GM23248 (cell line): Measurements from ENCODE around the gene SEM1. TPM values are rescaled to one million over a fixed set of nuclear protein-coding genes. Genes with fewer than 3 reads are reported as not detected.

Experiments
- DNase-seq: peaks from one replicate; pipeline ENCODE4 v3.0.0-alpha.2; 2015
- H2AFZ ChIP-seq: fragments of 200-600 bp; sonication (generic); 2 replicates; pipeline ENCODE4 v1.6.1; 2016; ENCODE audit warnings: antibody characterized with exemption
- H3F3A ChIP-seq: fragments of 200-600 bp; sonication (generic); 2 replicates; pipeline ENCODE4 v1.6.1; 2016; ENCODE audit warnings: mild to moderate bottlenecking, antibody characterized with exemption, mixed run types; ENCODE audit not compliant: insufficient read depth
- H3K27ac ChIP-seq: fragments of 200-600 bp; sonication (generic); 2 replicates; pipeline ENCODE4 v1.5.1; 2016; ENCODE audit warnings: mild to moderate bottlenecking
- H3K27me3 ChIP-seq: fragments of 200-600 bp; sonication (generic); replicated peaks from 2 replicates; pipeline ENCODE4 v1.6.1; 2016; ENCODE audit warnings: mild to moderate bottlenecking; ENCODE audit not compliant: insufficient read depth
- H3K36me3 ChIP-seq: fragments of 200-600 bp; sonication (generic); 2 replicates; pipeline ENCODE4 v1.6.1; 2016; ENCODE audit warnings: low read depth, mild to moderate bottlenecking
- H3K4me1 ChIP-seq: fragments of 200-600 bp; sonication (generic); 2 replicates; pipeline ENCODE4 v1.6.1; 2016; ENCODE audit warnings: mild to moderate bottlenecking; ENCODE audit not compliant: insufficient read depth
- H3K4me2 ChIP-seq: fragments of 200-600 bp; sonication (generic); one replicate; pipeline ENCODE4 v1.6.1; 2016; ENCODE audit warnings: mild to moderate bottlenecking; ENCODE audit not compliant: unreplicated experiment
- H3K4me3 ChIP-seq: fragments of 200-600 bp; sonication (generic); 2 replicates; pipeline ENCODE4 v1.5.1; 2016; ENCODE audit warnings: mild to moderate bottlenecking
- H3K79me2 ChIP-seq: fragments of 200-600 bp; sonication (generic); 2 replicates; pipeline ENCODE4 v1.6.1; 2016; ENCODE audit warnings: mild to moderate bottlenecking; ENCODE audit not compliant: insufficient read depth
- H3K9ac ChIP-seq: fragments of 200-600 bp; sonication (generic); 2 replicates; pipeline ENCODE4 v1.6.1; 2016; ENCODE audit warnings: mild to moderate bottlenecking
- H3K9me2 ChIP-seq: fragments of 200-600 bp; sonication (generic); 2 replicates; pipeline ENCODE4 v1.6.1; 2016; ENCODE audit warnings: mixed run types, mild to moderate bottlenecking, moderate library complexity; ENCODE audit not compliant: insufficient read depth
- H3K9me3 ChIP-seq: fragments of 200-600 bp; sonication (generic); one replicate; pipeline ENCODE4 v1.6.1; 2017; ENCODE audit warnings: low read depth
- H4K20me1 ChIP-seq: fragments of 200-600 bp; sonication (generic); 2 replicates; pipeline ENCODE4 v1.6.0; 2016; ENCODE audit not compliant: insufficient read depth
- EZH2 ChIP-seq: fragments of 200-600 bp; sonication (generic); IDR thresholded peaks from 2 replicates; pipeline ENCODE4 v1.6.1; 2018; ENCODE audit warnings: antibody characterized with exemption, mild to moderate bottlenecking; ENCODE audit not compliant: insufficient read depth, poor library complexity, severe bottlenecking
- EZH2phosphoT487 ChIP-seq: fragments of 200-600 bp; sonication (generic); IDR thresholded peaks from 2 replicates; pipeline ENCODE4 v1.6.1; 2018; ENCODE audit warnings: antibody characterized with exemption, moderate library complexity, mild to moderate bottlenecking, low read depth; ENCODE audit not compliant: insufficient read depth
- WGBS, 2 experiments: methylation state at CpG; one replicate each; pipeline ENCODE4 v1.1.6; 2015 to 2017; ENCODE audit warnings: low lambda C conversion rate in 2 of 2, low coverage in 1 of 2; ENCODE audit errors: missing lambda C conversion rate in 2 of 2; 5-methylcytosine and 5-hydroxymethylcytosine counted together
- in situ Hi-C: fragments of 300-500 bp; cut with MboI; formaldehyde crosslinking; loops from 2 replicates; pipeline ENCODE4 v1.15.0; 2020
- polyA plus RNA-seq: library from polyadenylated mRNA; unstranded; fragments of >200 nt; fragmentation: Nextera tagmentation; extraction: Ambion mirVana; gene quantifications from 2 replicates; pipeline ENCODE4 v1.2.1, GENCODE V29; 2016
- total RNA-seq: library from RNA; depleted of rRNA; stranded (reverse); fragments of >200 nt; shearing (Covaris generic); gene quantifications from 2 replicates; pipeline ENCODE4 v1.2.3, GENCODE V29; 2014

The SEM1 gene
- total and polyA plus RNA-seq, 2 experiments from 2014 or later = 16.8 to 270 TPM

- Histone ChIP-seq H3K9me3 (no peaks in the 10 kb centered on the region), H3K9ac (no peak overlapping the region), H4K20me1 (peaks cover 3% of the 10 kb centered on the region; the same call in 1 of the 2 replicates), H3K4me1 (no peaks in the 10 kb centered on the region), H3K79me2 (peaks cover 41% of the 10 kb centered on the region), H3F3A (no peaks in the 10 kb centered on the region), H3K36me3 (peaks cover 6% of the 10 kb centered on the region; the same call in 1 of the 2 replicates), H3K27me3 (no peaks in the 10 kb centered on the region), H2AFZ (no peak overlapping the region), H3K9me2 (no peaks in the 10 kb centered on the region), H3K27ac (no peak overlapping the region), H3K4me3 (no peak overlapping the region), H3K4me2 (no peak overlapping the region)
- in situ Hi-C loops = no loop called here
- TF ChIP-seq EZH2phosphoT487 (no peak), EZH2 (no peak)
- no peak for DNase-seq
- WGBS, 2 experiments = 88% methylated on average over 3 of the region's 3 CpGs
Measured at GRCh38 chr7:96685353-96685752, 24.3 kb downstream of the SEM1 start.

- no peaks in the 10 kb centered on the region for H3K36me3 ChIP-seq
- H3K79me2 ChIP-seq = peaks cover 17% of the 10 kb centered on the region
- peaks cover 3% of the 10 kb centered on the region; the same call in 1 of the 2 replicates for H4K20me1 ChIP-seq
- no peaks in the 10 kb centered on the region for H3K9me2 ChIP-seq
- H3K9ac ChIP-seq = no peak overlapping the region
- H2AFZ ChIP-seq = no peak overlapping the region
- no peaks in the 10 kb centered on the region for H3K9me3 ChIP-seq
- no peak overlapping the region for H3K27ac ChIP-seq
- in situ Hi-C loops = no loop called here
- no peak overlapping the region for H3K4me2 ChIP-seq
- H3K27me3 ChIP-seq = no peaks in the 10 kb centered on the region
- 96 to 100% methylated on average over 4 of the region's 4 CpGs for WGBS, 2 experiments
- no peaks in the 10 kb centered on the region for H3F3A ChIP-seq
- TF ChIP-seq EZH2 (no peak), EZH2phosphoT487 (no peak)
- H3K4me3 ChIP-seq = no peak overlapping the region
- H3K4me1 ChIP-seq = no peaks in the 10 kb centered on the region
- no peak for DNase-seq
Measured at GRCh38 chr7:96679886-96680285, 29.8 kb downstream of the SEM1 start.

GRCh38 chr7:96676919-96677318, 32.7 kb downstream of the SEM1 start:
- H4K20me1 ChIP-seq = no peaks in the 10 kb centered on the region
- H3F3A ChIP-seq = no peaks in the 10 kb centered on the region
- H3K27me3 ChIP-seq = no peaks in the 10 kb centered on the region
- TF ChIP-seq EZH2 = no peak
- TF ChIP-seq EZH2phosphoT487 = no peak
- no peak overlapping the region for H3K9ac ChIP-seq
- 74 to 81% methylated on average over 5 of the region's 5 CpGs for WGBS, 2 experiments
- H3K9me2 ChIP-seq = no peaks in the 10 kb centered on the region
- no peaks in the 10 kb centered on the region for H3K36me3 ChIP-seq
- DNase-seq = no peak
- H2AFZ ChIP-seq = no peak overlapping the region
- H3K4me2 ChIP-seq = no peak overlapping the region
- no peak overlapping the region for H3K4me3 ChIP-seq
- H3K79me2 ChIP-seq = 0 out of 2 replicates have a peak, but pooled peaks cover 4% of the 10 kb centered on the region
- no peaks in the 10 kb centered on the region for H3K9me3 ChIP-seq
- in situ Hi-C loops = no loop called here
- H3K27ac ChIP-seq = no peak overlapping the region
- H3K4me1 ChIP-seq = no peaks in the 10 kb centered on the region

GRCh38 chr7:96675548-96675947, 34.1 kb downstream of the SEM1 start:
- Histone ChIP-seq H3K36me3 (no peaks in the 10 kb centered on the region), H3K4me1 (no peaks in the 10 kb centered on the region), H3F3A (no peaks in the 10 kb centered on the region), H3K4me2 (no peak overlapping the region), H3K27me3 (no peaks in the 10 kb centered on the region), H3K4me3 (no peak overlapping the region), H3K79me2 (0 out of 2 replicates have a peak, but pooled peaks cover 4% of the 10 kb centered on the region), H3K9me2 (no peaks in the 10 kb centered on the region), H2AFZ (no peak overlapping the region), H3K27ac (no peak overlapping the region), H3K9me3 (no peaks in the 10 kb centered on the region), H4K20me1 (no peaks in the 10 kb centered on the region), H3K9ac (no peak overlapping the region)
- in situ Hi-C loops = no loop called here
- TF ChIP-seq EZH2phosphoT487 (no peak), EZH2 (no peak)
- WGBS, 2 experiments = 100% methylated on average over 1 of the region's 1 CpG
- DNase-seq = no peak

GRCh38 chr7:96674565-96674964, 35.1 kb downstream of the SEM1 start:
- no peaks in the 10 kb centered on the region for H3K9me3 ChIP-seq
- no peak overlapping the region for H3K4me2 ChIP-seq
- in situ Hi-C loops = no loop called here
- no peaks in the 10 kb centered on the region for H3F3A ChIP-seq
- H3K9ac ChIP-seq = no peak overlapping the region
- H2AFZ ChIP-seq = no peak overlapping the region
- TF ChIP-seq EZH2phosphoT487 (no peak), EZH2 (no peak)
- WGBS, 2 experiments = 87 to 90% methylated on average over 4 of the region's 4 CpGs
- H3K9me2 ChIP-seq = no peaks in the 10 kb centered on the region
- H3K79me2 ChIP-seq = 0 out of 2 replicates have a peak, but pooled peaks cover 4% of the 10 kb centered on the region
- no peaks in the 10 kb centered on the region for H4K20me1 ChIP-seq
- no peaks in the 10 kb centered on the region for H3K36me3 ChIP-seq
- no peaks in the 10 kb centered on the region for H3K4me1 ChIP-seq
- no peaks in the 10 kb centered on the region for H3K27me3 ChIP-seq
- H3K4me3 ChIP-seq = no peak overlapping the region
- DNase-seq = no peak
- H3K27ac ChIP-seq = no peak overlapping the region
